HG02588 (cell line): ENCODE data around the gene VPS13C.

Experiments used
- ATAC-seq: cut with Tn5 transposase; IDR thresholded peaks from one replicate; pipeline ENCODE4 v1.9.1; 2021; ENCODE audit warnings: mild to moderate bottlenecking, moderate library complexity; ENCODE audit not compliant: unreplicated experiment

The VPS13C gene

GRCh38 chr15:62079594-62079993 is 19.3 kb upstream of the VPS13C start:
- no peak for ATAC-seq

GRCh38 chr15:62075595-62076277 is 15.5 kb upstream of the VPS13C start:
- ATAC-seq: no peak

GRCh38 chr15:62071711-62072308 is 11.6 kb upstream of the VPS13C start:
- ATAC-seq: no peak

- ATAC-seq: no peak
Measured at GRCh38 chr15:62069551-62069950, 9.3 kb upstream of the VPS13C start.

DNA sequence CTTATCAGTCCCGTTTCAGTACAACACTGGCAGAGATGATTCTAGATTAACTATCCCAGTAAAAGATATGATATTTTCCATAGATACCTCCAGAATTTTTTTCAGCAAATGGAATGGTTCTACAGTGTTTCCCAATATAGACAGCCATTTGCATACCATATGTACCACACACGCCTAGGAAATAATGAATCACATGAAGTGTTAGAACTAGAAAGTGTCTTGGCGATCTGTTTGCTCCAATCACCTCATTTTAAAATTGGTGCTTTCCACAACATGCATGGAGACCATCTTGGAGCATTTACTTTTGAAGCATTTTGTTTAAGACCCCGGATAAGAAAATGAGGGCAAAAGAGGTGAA is 8.5 kb upstream of the VPS13C start:
- ATAC-seq: no peak

GRCh38 chr15:62068071-62068809 is 8.0 kb upstream of the VPS13C start:
- no peak for ATAC-seq

DNA sequence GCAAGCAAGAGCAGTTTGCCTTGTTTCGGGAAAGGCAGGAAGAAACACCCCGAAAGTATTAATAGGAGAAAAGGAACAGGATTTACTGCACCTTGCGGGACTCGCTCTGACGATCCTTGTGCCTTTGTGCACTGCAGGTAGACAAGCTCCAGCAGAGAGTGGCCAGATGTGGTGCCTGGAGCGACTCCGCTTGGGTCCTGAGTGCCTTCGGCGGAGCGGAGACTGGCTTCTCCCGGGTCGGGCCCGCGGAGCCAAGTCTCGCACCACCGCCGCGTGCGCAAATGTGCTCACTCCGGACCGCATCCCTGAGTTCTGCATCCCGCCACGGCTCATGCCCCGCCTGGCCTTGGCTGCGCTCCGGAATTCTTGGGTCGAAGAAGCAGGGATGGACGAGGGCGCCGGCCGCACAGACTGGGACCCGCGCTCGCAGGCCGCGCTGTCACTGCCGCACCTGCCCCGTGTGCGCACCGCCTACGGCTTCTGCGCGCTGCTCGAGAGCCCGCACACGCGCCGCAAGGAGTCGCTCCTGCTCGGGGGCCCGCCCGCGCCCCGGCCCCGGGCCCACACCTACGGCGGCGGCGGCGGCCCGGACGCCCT is 7.3 kb upstream of the VPS13C start:
- ATAC-seq: no peak

DNA sequence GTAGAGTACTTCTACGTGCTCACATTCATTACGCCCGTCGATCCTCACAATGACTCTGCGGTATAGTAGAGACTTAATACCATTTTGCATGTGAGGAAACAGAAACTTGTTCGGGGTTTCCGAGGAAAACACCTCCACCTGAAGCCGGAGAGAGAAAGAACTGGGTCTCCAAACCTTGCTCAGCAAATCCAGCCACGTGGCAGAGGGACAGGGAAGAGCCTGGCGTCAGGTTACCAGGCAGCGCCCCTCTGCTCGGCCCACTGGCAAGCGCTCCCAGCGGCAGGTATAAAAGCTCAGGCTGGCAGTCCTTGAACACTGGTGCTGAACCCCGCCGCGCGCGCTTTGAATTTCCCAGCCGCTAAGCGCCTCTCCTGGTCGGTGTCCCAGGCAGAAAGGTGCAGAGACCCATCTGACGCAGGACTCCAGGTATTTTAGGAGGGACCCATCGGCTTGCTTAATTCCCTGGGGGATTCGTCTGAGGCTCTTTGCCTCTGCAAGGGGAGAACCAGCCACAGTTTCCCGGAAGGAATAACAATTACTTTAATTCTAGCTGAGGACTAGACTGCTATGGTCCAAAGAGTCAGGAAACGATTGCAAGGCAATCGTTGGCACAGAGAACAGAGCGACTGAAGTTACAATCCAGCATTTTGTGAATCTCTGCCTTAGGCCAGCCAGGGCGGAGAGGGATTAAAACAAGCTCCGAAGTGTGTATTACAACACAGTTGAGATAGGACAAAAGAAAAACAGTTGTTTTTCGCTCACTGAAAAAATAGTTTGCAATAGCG is 6.6 kb upstream of the VPS13C start, which contains the start of gene C2CD4A:
Gene C2CD4A (plus strand): TSS at position 315 of the 785 bp plus-strand sequence. CDS start 637 bp downstream, outside the sequence.
- ATAC-seq: no peak

DNA sequence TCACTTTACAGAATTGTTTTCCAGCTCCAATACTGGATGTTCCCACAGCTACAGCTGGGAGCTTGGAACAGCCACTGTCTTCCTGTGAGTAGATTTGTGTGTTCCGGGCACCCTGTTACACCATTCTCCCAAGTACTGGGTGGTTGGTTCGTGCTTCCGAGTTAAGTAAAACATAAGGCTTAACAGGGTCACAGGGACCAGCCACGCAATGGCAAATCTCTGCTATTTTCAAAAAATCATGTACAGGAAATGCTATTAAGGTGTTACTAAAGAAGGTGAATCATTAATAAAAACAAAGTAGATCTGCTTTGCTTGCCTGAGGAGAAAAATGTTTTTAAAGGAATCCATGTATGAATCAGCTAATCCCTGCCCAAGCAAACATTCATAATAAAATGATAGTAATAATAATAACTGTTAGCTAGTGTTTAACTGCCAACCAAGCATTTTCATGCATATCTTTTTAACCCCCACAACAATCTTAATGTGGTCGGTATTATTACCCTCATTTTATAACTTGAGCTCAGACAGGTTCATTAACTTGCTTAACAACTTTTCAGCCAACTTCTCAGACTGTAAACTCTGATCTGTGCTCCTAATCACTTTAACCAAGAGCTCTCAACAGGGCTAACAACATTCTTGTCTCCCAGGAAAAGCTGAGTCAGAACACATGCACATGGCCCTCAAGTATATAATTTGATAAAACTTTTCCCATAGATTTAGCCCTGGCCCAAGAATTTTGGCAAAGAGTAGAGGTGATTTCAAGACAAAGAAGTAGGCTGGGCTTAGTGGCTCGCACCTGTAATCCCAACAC is 3.8 kb upstream of the VPS13C start:
- ATAC-seq: no peak

DNA sequence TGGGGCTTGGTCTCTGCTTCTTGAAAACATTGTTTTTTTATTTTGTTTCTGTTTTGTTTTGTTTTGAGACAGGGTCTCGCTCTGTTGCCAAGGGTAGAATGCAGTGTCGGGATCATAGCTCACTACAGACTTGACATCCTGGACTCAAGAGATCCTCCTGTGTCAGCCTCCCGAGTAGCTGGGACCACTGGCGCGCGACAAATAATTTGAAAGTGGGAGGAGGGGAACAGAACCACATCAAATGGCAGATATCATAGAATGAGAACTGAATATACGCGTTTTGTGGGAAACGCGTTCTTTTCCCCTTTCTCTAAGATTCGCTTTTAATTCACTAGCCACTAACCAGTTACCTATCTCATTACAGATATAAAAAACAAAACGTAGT is 641 bp upstream of the VPS13C start:
- ATAC-seq: no peak

GRCh38 chr15:62059816-62060112 is 483 bp downstream of the VPS13C start:
- ATAC-seq: peak; percentile 74

DNA sequence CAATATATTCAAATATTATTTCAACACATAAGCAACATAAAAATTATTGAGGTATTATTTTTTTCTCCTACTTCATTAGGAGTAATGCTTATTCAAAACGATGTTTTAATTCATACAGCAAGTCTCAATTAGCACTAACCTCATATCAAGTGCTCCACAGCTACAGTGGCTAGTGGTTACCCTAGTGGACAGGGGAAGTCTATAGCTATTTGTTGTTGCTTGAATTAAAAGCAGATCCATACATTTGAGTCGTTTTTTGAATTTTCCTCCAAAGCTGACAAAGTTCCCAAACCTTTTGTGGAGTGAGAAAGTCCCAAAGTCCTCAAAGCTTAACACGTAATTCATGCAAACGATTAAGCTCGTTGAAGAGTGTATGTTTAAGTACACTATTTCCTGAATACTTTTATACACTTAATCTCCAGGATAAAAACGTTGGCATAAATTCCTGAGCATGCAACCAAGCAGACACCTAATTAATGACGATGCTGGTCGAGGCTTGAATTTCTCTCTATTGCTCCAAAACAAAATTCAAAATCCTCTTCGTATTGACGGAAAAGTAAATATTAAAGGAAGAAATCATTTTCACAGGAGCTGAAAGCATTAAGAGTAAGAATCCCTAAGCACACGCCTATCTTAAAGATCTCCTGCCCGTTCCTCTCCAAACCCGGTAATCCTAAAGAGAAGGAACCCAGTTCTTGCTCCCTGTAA is 985 bp downstream of the VPS13C start:
- no peak for ATAC-seq

DNA sequence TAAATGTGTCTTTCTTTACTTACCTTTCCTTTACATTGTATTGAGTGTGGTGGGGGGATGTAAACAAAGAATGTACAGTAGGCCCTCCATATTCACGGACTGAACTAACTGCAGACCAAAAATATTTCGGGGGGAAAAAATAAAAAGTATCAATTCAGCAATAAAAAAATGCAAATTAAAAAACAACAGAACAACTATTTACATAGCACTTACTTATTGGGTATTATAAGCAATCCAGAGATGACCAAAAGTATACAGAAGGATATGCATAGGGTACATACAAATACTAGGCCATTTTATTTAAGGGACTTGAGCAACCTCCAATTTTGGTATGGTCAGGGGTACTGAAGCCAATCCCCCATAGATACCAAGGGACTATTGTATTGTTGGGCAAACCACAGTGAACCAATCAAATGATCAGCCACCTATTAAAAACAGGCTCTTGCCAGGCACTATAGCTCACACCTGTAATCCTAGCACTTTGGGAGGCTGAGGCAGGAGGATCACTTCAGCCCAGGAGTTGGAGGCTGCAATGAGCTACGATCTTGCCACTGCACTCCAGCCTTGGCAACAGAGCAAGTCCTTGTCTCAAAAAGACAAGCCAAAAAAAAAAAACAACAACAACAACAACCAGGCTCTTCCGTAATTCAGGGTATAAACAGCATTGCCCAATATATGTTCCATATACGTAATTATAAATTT is 1.8 kb downstream of the VPS13C start:
- ATAC-seq: no peak

DNA sequence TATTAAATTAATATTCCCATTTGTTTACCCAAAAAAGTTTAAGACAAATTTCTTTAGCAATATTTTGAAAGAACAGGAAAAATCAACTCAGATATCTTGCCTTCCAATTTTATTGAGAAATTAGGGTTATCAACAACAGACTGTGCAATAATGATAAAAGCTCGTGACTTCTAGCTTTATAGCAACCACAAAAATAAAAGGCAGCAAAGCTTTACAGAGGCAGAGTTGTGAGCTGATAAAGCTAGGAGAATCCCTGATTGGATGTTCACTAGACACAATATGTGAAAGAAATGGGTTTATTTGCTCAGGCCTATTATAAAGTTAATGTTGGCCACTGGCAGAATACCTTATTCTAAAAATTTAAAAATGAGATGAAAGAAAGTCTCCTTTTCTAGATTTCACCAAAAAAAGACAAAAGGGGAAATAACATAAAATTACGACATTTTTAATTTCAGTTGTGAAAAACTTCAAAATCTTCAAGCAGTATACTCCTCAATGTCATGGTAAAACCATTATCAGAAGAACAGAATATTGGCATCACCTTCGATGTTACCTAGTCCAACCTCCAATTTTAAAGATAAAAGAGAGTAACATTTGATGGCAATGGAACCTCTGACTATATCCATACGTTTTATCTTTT is 2.8 kb downstream of the VPS13C start:
- no peak for ATAC-seq

GRCh38 chr15:62054979-62055378 is 5.3 kb downstream of the VPS13C start:
- no peak for ATAC-seq

GRCh38 chr15:62053439-62054085 is 6.7 kb downstream of the VPS13C start:
- no peak for ATAC-seq

GRCh38 chr15:62052713-62053112 is 7.5 kb downstream of the VPS13C start:
- ATAC-seq: no peak

- ATAC-seq: no peak
Measured at GRCh38 chr15:62051166-62051565, 9.1 kb downstream of the VPS13C start.
